Liver (tissue), 9 donors: ENCODE measurements around the gene RPP25L. TPM values are rescaled to one million over a fixed set of nuclear protein-coding genes. Genes with fewer than 3 reads are reported as not detected.

ENCODE experiments used
- DNase-seq: peaks from one replicate; pipeline ENCODE4 v3.0.0-alpha.2; 2017; ENCODE audit warnings: low spot score
- H3K27ac ChIP-seq, 2 donors: one replicate each; pipeline ENCODE4 v1.7.0; 2013; ENCODE audit warnings: inconsistent platforms in 2 of 2, low read length in 2 of 2, control low read depth in 1 of 2, low read depth in 1 of 2, mild to moderate bottlenecking in 1 of 2
- H3K27me3 ChIP-seq, 4 donors: one replicate each; pipeline versions ENCODE4 v1.6.1 to v1.7.0; 2013; ENCODE audit warnings: low read length in 3 of 4, inconsistent platforms in 1 of 4, mild to moderate bottlenecking in 1 of 4, moderate library complexity in 1 of 4; ENCODE audit not compliant: control insufficient read depth in 4 of 4, insufficient read depth in 4 of 4
- H3K36me3 ChIP-seq, 4 donors: one replicate each; pipeline versions ENCODE4 v1.6.1 to v1.7.0; 2013; ENCODE audit warnings: low read length in 3 of 4, mild to moderate bottlenecking in 3 of 4, low read depth in 1 of 4, moderate library complexity in 1 of 4; ENCODE audit not compliant: control insufficient read depth in 4 of 4, insufficient read depth in 3 of 4
- H3K4me1 ChIP-seq, 4 donors: one replicate each; pipeline versions ENCODE4 v1.6.1 to v1.7.0; 2013; ENCODE audit warnings: low read length in 3 of 4, mild to moderate bottlenecking in 3 of 4, moderate library complexity in 1 of 4; ENCODE audit not compliant: control insufficient read depth in 4 of 4, insufficient read depth in 4 of 4
- H3K4me3 ChIP-seq, 3 donors: one replicate each; pipeline versions ENCODE4 v1.6.1 to v1.7.0; 2013; ENCODE audit warnings: low read length in 3 of 3, control low read depth in 1 of 3, low read depth in 1 of 3, mild to moderate bottlenecking in 1 of 3
- H3K9ac ChIP-seq, 2 donors: one replicate each; pipeline ENCODE4 v1.7.0; 2013; ENCODE audit warnings: low read length in 2 of 2, mild to moderate bottlenecking in 2 of 2, moderate library complexity in 2 of 2, control low read depth in 1 of 2, low read depth in 1 of 2
- H3K9me3 ChIP-seq, 4 donors: one replicate each; pipeline versions ENCODE4 v1.6.1 to v1.7.0; 2013; ENCODE audit warnings: low read length in 3 of 4; ENCODE audit not compliant: control insufficient read depth in 4 of 4
- EGR1 ChIP-seq, 2 donors: IDR thresholded peaks; 2 replicates each; pipeline ENCODE4 v1.6.1; 2016 to 2018; ENCODE audit warnings: antibody characterized with exemption in 2 of 2, low read depth in 2 of 2
- FOXA1 ChIP-seq: IDR thresholded peaks from 2 replicates; pipeline ENCODE4 v1.6.1; 2016; ENCODE audit warnings: antibody characterized with exemption
- FOXA2 ChIP-seq: IDR thresholded peaks from 2 replicates; pipeline ENCODE4 v1.6.1; 2016; ENCODE audit warnings: antibody characterized with exemption
- GABPA ChIP-seq, 2 donors: IDR thresholded peaks in 1 of 2; conservative IDR thresholded peaks in 1 of 2; 2 replicates each; pipeline ENCODE4 v1.6.1; 2016; ENCODE audit warnings: antibody characterized with exemption in 2 of 2, mild to moderate bottlenecking in 1 of 2, moderate library complexity in 1 of 2
- HNF4A ChIP-seq, 2 donors: conservative IDR thresholded peaks; 2 replicates each; pipeline ENCODE4 v1.6.1; 2016; ENCODE audit warnings: antibody characterized with exemption in 2 of 2, mild to moderate bottlenecking in 2 of 2
- HNF4G ChIP-seq: IDR thresholded peaks from 2 replicates; pipeline ENCODE4 v1.6.1; 2016; ENCODE audit warnings: antibody characterized with exemption
- JUND ChIP-seq, 2 donors: IDR thresholded peaks; 2 replicates each; pipeline ENCODE4 v1.6.1; 2016; ENCODE audit warnings: antibody characterized with exemption in 2 of 2
- NR2F2 ChIP-seq: IDR thresholded peaks from 2 replicates; pipeline ENCODE4 v1.6.1; 2016; ENCODE audit warnings: antibody characterized with exemption
- RAD21 ChIP-seq, 2 donors: IDR thresholded peaks; 2 replicates each; pipeline ENCODE4 v1.6.1; 2016; ENCODE audit warnings: antibody characterized with exemption in 2 of 2, mild to moderate bottlenecking in 2 of 2
- RXRA ChIP-seq, 2 donors: IDR thresholded peaks; 2 replicates each; pipeline ENCODE4 v1.6.1; 2017 to 2018; ENCODE audit warnings: antibody characterized with exemption in 2 of 2, mild to moderate bottlenecking in 1 of 2
- SP1 ChIP-seq: IDR thresholded peaks from 2 replicates; pipeline ENCODE4 v1.6.1; 2018; ENCODE audit warnings: antibody characterized with exemption, mild to moderate bottlenecking
- TAF1 ChIP-seq: conservative IDR thresholded peaks from 2 replicates; pipeline ENCODE4 v1.6.1; 2016; ENCODE audit warnings: antibody characterized with exemption, mild to moderate bottlenecking
- YY1 ChIP-seq: IDR thresholded peaks from 2 replicates; pipeline ENCODE4 v1.6.1; 2016; ENCODE audit warnings: antibody characterized with exemption, mild to moderate bottlenecking
- ZBTB33 ChIP-seq: IDR thresholded peaks from 2 replicates; pipeline ENCODE4 v1.6.1; 2016; ENCODE audit warnings: antibody characterized with exemption
- WGBS: extraction: QIAGEN DNeasy Blood & Tissue Kit; methylation state at CpG from one replicate; pipeline ENCODE4 v1.1.7; 2013; 5-methylcytosine and 5-hydroxymethylcytosine counted together
- polyA plus RNA-seq, 2 donors: library from polyadenylated mRNA; stranded (reverse) in 1 of 2; unstranded in 1 of 2; fragments of 200-250 nt in 1 of 2; fragments of >200 nt in 1 of 2; fragmentation: Nextera tagmentation in 1 of 2; extraction: Ambion mirVana in 1 of 2; gene quantifications; one replicate each; pipeline versions ENCODE4 v1.2.1 to v1.2.3, GENCODE V29; 2013 to 2015
- total RNA-seq, 2 donors: library from RNA; depleted of rRNA; stranded (reverse); fragments of >200 nt; gene quantifications; one replicate each; pipeline ENCODE4 v1.2.3, GENCODE V29; 2014
- TF ChIP-seq, protein P1 (sequence below): IDR thresholded peaks from 2 replicates; pipeline ENCODE4 v1.6.1; 2016; ENCODE audit warnings: antibody characterized with exemption
- TF ChIP-seq, protein P2 (sequence below): IDR thresholded peaks from 2 replicates; pipeline ENCODE4 v1.6.1; 2016; ENCODE audit warnings: antibody characterized with exemption, mild to moderate bottlenecking
- TF ChIP-seq, protein P3 (sequence below): fragments of 150-350 bp; IDR thresholded peaks from 2 replicates; pipeline ENCODE4 v1.5.1; 2017; ENCODE audit warnings: improper control_type of control experiment, low read depth, low read length; ENCODE audit not compliant: missing input control
- TF ChIP-seq, protein P4 (sequence below): IDR thresholded peaks from 2 replicates; pipeline ENCODE4 v1.6.1; 2016; ENCODE audit warnings: antibody characterized with exemption
- donor health status: healthy.
- donor health status: healthy.
- donor health status: healthy.
- donor health status: healthy.
- donor health status: healthy.

RPP25L gene
- total and polyA plus RNA-seq, 4 donors, result 18.6 to 33.4 (median 24.2) TPM

- H3K27ac ChIP-seq, result no peak overlapping the region
- no peaks in the 10 kb centered on the region for H3K27me3 ChIP-seq
- no peak for DNase-seq
- H3K36me3 ChIP-seq, result no peaks in the 10 kb centered on the region
- no peak overlapping the region for H3K4me3 ChIP-seq
- TF ChIP-seq, protein P1, sequence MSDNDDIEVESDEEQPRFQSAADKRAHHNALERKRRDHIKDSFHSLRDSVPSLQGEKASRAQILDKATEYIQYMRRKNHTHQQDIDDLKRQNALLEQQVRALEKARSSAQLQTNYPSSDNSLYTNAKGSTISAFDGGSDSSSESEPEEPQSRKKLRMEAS, result no peak
- TF ChIP-seq RAD21 (IDR thresholded peaks at IDR 0.05) (no peak), NR2F2 (no peak), JUND (IDR thresholded peaks at IDR 0.05) (no peak), HNF4A (conservative IDR thresholded peaks at IDR 0.05) (no peak), EGR1 (IDR thresholded peaks at IDR 0.05; ENCODE audit: low read depth in 2 of 2) (no peak), YY1 (no peak), FOXA2 (no peak), ZBTB33 (no peak), HNF4G (no peak), GABPA (IDR thresholded peaks at IDR 0.05 in 1 of 2, conservative IDR thresholded peaks at IDR 0.05 in 1 of 2) (no peak), RXRA (IDR thresholded peaks at IDR 0.05) (no peak), SP1 (no peak), FOXA1 (no peak), TAF1 (no peak)
- TF ChIP-seq, protein P2, sequence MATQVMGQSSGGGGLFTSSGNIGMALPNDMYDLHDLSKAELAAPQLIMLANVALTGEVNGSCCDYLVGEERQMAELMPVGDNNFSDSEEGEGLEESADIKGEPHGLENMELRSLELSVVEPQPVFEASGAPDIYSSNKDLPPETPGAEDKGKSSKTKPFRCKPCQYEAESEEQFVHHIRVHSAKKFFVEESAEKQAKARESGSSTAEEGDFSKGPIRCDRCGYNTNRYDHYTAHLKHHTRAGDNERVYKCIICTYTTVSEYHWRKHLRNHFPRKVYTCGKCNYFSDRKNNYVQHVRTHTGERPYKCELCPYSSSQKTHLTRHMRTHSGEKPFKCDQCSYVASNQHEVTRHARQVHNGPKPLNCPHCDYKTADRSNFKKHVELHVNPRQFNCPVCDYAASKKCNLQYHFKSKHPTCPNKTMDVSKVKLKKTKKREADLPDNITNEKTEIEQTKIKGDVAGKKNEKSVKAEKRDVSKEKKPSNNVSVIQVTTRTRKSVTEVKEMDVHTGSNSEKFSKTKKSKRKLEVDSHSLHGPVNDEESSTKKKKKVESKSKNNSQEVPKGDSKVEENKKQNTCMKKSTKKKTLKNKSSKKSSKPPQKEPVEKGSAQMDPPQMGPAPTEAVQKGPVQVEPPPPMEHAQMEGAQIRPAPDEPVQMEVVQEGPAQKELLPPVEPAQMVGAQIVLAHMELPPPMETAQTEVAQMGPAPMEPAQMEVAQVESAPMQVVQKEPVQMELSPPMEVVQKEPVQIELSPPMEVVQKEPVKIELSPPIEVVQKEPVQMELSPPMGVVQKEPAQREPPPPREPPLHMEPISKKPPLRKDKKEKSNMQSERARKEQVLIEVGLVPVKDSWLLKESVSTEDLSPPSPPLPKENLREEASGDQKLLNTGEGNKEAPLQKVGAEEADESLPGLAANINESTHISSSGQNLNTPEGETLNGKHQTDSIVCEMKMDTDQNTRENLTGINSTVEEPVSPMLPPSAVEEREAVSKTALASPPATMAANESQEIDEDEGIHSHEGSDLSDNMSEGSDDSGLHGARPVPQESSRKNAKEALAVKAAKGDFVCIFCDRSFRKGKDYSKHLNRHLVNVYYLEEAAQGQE, result no peak
- TF ChIP-seq, protein P3, sequence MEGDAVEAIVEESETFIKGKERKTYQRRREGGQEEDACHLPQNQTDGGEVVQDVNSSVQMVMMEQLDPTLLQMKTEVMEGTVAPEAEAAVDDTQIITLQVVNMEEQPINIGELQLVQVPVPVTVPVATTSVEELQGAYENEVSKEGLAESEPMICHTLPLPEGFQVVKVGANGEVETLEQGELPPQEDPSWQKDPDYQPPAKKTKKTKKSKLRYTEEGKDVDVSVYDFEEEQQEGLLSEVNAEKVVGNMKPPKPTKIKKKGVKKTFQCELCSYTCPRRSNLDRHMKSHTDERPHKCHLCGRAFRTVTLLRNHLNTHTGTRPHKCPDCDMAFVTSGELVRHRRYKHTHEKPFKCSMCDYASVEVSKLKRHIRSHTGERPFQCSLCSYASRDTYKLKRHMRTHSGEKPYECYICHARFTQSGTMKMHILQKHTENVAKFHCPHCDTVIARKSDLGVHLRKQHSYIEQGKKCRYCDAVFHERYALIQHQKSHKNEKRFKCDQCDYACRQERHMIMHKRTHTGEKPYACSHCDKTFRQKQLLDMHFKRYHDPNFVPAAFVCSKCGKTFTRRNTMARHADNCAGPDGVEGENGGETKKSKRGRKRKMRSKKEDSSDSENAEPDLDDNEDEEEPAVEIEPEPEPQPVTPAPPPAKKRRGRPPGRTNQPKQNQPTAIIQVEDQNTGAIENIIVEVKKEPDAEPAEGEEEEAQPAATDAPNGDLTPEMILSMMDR, result no peak
- TF ChIP-seq, protein P4, sequence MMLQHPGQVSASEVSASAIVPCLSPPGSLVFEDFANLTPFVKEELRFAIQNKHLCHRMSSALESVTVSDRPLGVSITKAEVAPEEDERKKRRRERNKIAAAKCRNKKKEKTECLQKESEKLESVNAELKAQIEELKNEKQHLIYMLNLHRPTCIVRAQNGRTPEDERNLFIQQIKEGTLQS, result no peak
- H3K9ac ChIP-seq, result no peak overlapping the region
- H3K4me1 ChIP-seq, result peaks cover 11 to 33% (median 17%) of the 10 kb centered on the region in 4 donors
- 88% methylated on average over 5 of the region's 5 CpGs for WGBS
- no peaks in the 10 kb centered on the region for H3K9me3 ChIP-seq
Measured at GRCh38 chr9:34584970-34585369, 26.9 kb downstream of the RPP25L start.
